ENCODE data around the gene SLC24A4. TPM values are rescaled to one million over a fixed set of nuclear protein-coding genes. Genes with fewer than 3 reads are reported as not detected.

SLC24A4 gene
- total and polyA plus RNA-seq, 10 donors: 0.29 to 8.9 (median 4.2) TPM

- Histone ChIP-seq H3K27me3 (replicated peaks in 1 of 7) (no peaks in the 10 kb centered on the region), H3K4me3 (no peak overlapping the region), H3K27ac (no peak overlapping the region), H3K36me3 (no peaks in the 10 kb centered on the region), H3K9me3 (no peaks in the 10 kb centered on the region), H3K4me1 (no peaks in the 10 kb centered on the region)
- no peak for TF ChIP-seq POLR2AphosphoS5 (IDR thresholded peaks at IDR 0.05)
- TF ChIP-seq CTCF (IDR thresholded peaks at IDR 0.05 in 8 of 11, conservative IDR thresholded peaks at IDR 0.05 in 3 of 11): no peak
- DNase-seq: no peak
- intact Hi-C loops (cut with DNase I; ENCODE audit: low total_unique reads): no loop called here
- 68 to 78% (median 73%) methylated on average over 3 of the region's 3 CpGs for WGBS, 5 donors
These were observed 30.5 kb downstream of the SLC24A4 start for GRCh38 chr14:92353447-92353846.

GRCh38 chr14:92356677-92357076, 33.7 kb downstream of the SLC24A4 start:
- H3K27me3 ChIP-seq (replicated peaks in 1 of 7): peaks cover 0 to 1% (median 0%) of the 10 kb centered on the region in 7 donors
- 7 to 34% (median 29%) methylated on average over 2 to 3 of the region's 3 CpGs for WGBS, 5 donors
- H3K9me3 ChIP-seq: no peaks in the 10 kb centered on the region
- no peak overlapping the region for H3K4me3 ChIP-seq
- H3K36me3 ChIP-seq: no peaks in the 10 kb centered on the region
- DNase-seq: no peak
- TF ChIP-seq POLR2AphosphoS5 (IDR thresholded peaks at IDR 0.05) (no peak), CTCF (IDR thresholded peaks at IDR 0.05 in 8 of 11, conservative IDR thresholded peaks at IDR 0.05 in 3 of 11) (no peak), POLR2A (IDR thresholded peaks at IDR 0.05) (no peak)
- H3K4me1 ChIP-seq: no peaks in the 10 kb centered on the region
- intact Hi-C loops (cut with DNase I; ENCODE audit: low total_unique reads): no loop called here
- H3K27ac ChIP-seq: no peak overlapping the region

GRCh38 chr14:92360651-92361370, 37.8 kb downstream of the SLC24A4 start:
- Histone ChIP-seq H3K27me3 (replicated peaks in 1 of 7) (peaks cover 0 to 36% (median 0%) of the 10 kb centered on the region in 7 donors), H3K9me3 (no peaks in the 10 kb centered on the region), H3K36me3 (no peaks in the 10 kb centered on the region), H3K27ac (no peak overlapping the region), H3K4me3 (no peak overlapping the region), H3K4me1 (no peaks in the 10 kb centered on the region)
- no peak for DNase-seq
- no peak for TF ChIP-seq CTCF (IDR thresholded peaks at IDR 0.05 in 8 of 11, conservative IDR thresholded peaks at IDR 0.05 in 3 of 11)
- TF ChIP-seq POLR2AphosphoS5 (IDR thresholded peaks at IDR 0.05): no peak
- TF ChIP-seq POLR2A (IDR thresholded peaks at IDR 0.05): no peak
- intact Hi-C loops (cut with DNase I; ENCODE audit: low total_unique reads): no loop called here
- 77 to 81% (median 77%) methylated on average over 13 of the region's 13 CpGs for WGBS, 5 donors

GRCh38 chr14:92362781-92363235, 39.8 kb downstream of the SLC24A4 start:
- H3K9me3 ChIP-seq: no peaks in the 10 kb centered on the region
- no peak overlapping the region for H3K4me3 ChIP-seq
- TF ChIP-seq POLR2AphosphoS5 (IDR thresholded peaks at IDR 0.05) (no peak), CTCF (IDR thresholded peaks at IDR 0.05 in 8 of 11, conservative IDR thresholded peaks at IDR 0.05 in 3 of 11) (no peak), POLR2A (IDR thresholded peaks at IDR 0.05) (no peak)
- no peak overlapping the region for H3K27ac ChIP-seq
- H3K4me1 ChIP-seq: no peaks in the 10 kb centered on the region
- intact Hi-C loops (cut with DNase I; ENCODE audit: low total_unique reads): no loop called here
- H3K27me3 ChIP-seq (replicated peaks in 1 of 7): peaks cover 0 to 36% (median 0%) of the 10 kb centered on the region in 7 donors
- H3K36me3 ChIP-seq: no peaks in the 10 kb centered on the region
- WGBS, 5 donors: 83 to 86% (median 86%) methylated on average over 14 of the region's 14 CpGs
- no peak for DNase-seq

Measured in spleen (tissue), 11 donors.